Midbrain (tissue), 1 donor: ENCODE data around the gene GNPTG.
A peak's percentile ranks its signal among the peaks of the same experiment; 100 is the strongest.
"Not testable (repeated sequence)": the region's sequence is repeated elsewhere in the genome, so short reads cannot be mapped to it uniquely, and the experiment has no call there.

Experiments
- DNase-seq: peaks from one replicate; lab custom pipeline; 2025; lab: John Stamatoyannopoulos, UW

The GNPTG gene

GRCh38 chr16:1319041-1319440 is 32.7 kb upstream of the GNPTG start:
- DNase-seq, result no peak

GRCh38 chr16:1320097-1320496 is 31.6 kb upstream of the GNPTG start:
- DNase-seq, result no peak

DNA sequence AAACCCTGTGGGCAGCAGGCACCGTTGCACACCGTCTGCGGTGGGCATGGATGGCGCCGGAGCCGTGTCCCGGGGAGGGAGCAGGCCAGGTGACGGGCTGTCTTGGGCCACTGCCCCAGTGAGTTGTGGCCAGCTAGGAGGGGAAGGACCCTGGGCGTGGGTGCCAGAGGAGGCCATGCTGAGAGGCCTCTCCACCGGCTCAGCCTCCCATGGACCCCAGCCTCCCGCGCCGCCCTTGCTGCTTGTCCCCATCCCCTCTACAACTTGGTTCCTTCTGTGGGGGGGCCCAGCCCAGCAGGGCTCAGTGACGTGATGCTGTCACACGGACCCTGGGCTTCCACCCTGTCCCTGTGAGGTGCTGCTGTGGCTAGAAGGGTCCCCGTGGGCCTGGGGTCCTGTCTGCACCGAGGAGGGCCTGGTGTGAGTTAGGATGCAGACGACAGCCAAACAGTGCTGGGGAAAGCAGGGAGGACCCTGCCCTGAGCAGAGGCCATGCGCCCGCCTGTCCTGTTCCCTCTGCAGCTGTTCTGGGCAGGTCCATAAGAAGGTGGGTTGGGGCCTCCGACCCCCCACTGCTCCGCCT is 31.0 kb upstream of the GNPTG start:
- DNase-seq, result no peak

DNA sequence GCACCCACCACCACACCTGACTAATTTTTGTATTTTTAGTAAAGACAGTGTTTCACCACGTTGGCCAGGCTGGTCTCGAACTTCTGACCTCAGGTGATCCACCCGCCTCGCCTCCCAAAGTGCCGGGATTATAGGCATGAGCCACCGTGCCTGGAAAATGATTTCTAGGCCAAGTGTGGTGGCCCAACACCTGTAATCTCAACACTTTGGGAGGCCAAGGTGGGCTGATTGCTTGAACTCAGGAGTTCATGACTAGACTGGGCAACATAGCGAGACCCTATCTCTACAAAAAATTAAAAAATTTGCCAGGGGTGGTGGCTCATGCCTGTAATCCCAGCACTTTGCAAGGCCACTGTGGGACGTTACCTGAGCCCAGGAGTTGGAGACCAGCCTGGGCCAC is 29.3 kb upstream of the GNPTG start:
- DNase-seq, result no peak

DNA sequence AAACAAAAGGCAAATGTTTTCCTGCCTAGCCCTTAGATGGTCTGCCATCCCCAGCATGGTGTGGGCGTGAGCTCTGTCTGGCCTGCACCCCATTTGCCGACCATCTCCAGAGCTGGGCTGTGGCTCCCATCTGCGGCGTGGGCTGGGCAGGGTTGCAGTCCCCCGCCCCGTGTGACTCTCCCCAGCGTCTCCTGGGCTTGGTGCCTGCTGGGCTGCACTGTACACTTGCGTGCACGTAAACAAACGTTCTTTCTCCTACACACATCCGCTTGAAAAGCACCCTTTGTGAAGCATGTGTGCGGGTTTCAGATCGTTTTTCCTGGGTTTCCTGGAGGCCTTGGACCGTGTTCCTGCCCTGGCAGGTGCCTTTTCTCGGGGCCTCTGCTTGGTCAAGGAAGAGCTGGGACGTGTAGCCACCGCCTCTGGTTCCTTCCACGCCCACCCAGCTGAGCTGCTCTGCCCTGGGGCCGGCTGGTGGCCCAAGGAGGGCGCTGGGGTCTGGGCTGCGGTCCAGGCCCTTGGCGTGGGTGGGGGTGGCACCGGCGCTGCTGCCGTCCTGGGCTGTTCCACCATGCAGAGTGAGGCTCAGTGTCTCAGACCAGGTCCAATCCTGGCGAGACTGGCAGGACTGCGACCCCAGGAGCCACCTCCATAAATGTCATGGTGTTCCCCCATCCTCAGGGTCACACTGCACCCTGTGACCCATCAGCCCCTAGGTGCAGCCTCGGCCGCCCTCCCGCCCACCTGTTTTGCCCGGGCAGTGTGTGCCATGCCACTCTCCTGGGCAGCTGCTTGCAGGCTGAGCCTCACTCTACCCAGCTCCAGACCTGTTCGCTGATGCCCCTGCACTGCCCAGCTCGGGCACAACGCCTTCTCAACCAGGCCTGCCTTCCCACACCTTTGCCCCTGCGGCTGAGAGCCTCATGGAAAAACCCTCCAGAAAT is 28.2 kb upstream of the GNPTG start:
- DNase-seq, result peak; percentile 19

DNA sequence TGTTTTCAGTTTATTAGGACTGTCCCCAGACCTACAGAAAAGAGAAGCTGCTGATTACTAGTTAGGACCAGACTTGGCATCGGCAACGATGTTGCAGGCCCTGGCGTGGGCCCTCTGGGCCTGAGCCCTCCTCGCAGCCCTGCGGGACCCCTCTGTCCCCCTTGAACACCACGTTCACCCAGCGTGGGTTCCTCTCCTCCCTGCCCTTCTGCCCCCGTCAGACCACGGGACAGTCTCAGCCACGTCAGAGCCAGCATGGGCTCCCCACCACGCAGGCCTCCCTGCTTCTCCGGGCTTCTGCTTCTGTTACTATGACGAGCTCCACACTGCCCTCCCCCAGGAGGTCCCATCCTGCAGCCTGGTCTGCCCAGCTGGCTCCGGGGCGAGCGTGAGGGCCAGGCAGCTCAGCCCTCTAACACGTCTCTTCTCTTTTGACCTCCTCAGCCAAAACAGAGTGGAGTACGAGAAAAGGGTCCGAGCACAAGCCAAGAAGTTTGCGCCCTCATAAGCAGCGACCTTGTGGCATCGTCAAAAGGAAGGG is 27.4 kb upstream of the GNPTG start:
- DNase-seq, result no peak

DNA sequence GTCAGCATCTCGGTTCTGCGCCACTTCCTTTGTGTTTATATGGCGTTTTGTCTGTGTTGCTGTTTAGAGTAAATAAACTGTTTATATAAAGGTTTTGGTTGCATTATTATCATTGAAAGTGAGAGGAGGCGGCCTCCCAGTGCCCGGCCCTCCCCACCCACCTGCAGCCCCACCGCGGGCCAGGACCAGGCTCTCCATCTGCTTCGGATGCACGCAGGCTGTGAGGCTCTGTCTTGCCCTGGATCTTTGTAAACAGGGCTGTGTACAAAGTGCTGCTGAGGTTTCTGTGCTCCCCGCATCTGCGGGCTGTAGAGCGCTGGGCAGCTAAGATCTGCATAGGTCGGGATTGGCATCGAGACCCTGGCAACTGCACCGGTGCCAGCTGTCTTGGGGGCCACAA is 26.5 kb upstream of the GNPTG start:
- no peak for DNase-seq

- no peak for DNase-seq
Observed at GRCh38 chr16:1325673-1326371, 25.9 kb upstream of the GNPTG start.

DNA sequence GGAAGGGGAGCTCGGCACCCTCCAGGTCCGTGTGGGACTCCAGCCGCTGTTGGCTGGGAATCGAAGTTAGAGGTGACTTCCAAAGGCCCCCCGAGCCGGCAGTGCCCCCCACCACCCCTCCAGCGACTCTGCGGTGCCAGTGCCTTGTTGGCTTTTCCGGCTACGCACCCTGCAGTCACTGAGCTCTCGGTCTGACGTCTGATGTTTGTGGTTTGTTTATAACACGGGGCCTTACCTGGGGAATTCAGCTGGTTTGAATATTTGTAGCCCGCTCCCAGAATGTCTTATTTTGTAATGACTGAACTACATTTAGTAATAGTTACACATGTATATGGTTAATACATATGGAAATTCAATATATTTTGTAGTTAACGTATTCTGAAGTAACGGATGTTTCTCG is 25.3 kb upstream of the GNPTG start:
- DNase-seq, result no peak

GRCh38 chr16:1326946-1327618 is 24.6 kb upstream of the GNPTG start:
- no peak for DNase-seq

GRCh38 chr16:1327619-1327947 is 24.1 kb upstream of the GNPTG start:
- no peak for DNase-seq

DNA sequence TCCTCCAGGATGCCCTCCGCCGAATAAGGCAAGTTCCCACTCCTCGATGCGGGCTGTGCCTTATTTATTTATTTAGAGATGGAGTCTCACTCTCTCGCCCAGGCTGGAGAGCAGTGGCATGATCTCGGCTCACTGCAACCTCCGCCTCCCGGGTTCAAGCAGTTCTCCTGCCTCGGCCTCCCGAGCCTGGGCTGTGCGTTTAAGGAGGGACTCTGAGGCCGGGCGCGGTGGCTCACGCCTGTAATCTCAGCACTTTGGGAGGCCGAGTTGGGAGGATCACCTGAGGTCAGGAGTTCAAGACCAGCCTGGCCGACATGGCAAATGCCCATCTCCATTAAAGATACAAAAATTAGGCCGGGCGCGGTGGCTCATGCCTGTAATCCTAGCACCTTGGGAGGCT is 23.6 kb upstream of the GNPTG start:
- not testable (repeated sequence) for DNase-seq

GRCh38 chr16:1328961-1329360 is 22.8 kb upstream of the GNPTG start:
- not testable (repeated sequence) for DNase-seq

- DNase-seq, result no peak
Observed at GRCh38 chr16:1330260-1330914, 21.3 kb upstream of the GNPTG start.

GRCh38 chr16:1330931-1331711 is 20.6 kb upstream of the GNPTG start:
- no peak for DNase-seq

DNA sequence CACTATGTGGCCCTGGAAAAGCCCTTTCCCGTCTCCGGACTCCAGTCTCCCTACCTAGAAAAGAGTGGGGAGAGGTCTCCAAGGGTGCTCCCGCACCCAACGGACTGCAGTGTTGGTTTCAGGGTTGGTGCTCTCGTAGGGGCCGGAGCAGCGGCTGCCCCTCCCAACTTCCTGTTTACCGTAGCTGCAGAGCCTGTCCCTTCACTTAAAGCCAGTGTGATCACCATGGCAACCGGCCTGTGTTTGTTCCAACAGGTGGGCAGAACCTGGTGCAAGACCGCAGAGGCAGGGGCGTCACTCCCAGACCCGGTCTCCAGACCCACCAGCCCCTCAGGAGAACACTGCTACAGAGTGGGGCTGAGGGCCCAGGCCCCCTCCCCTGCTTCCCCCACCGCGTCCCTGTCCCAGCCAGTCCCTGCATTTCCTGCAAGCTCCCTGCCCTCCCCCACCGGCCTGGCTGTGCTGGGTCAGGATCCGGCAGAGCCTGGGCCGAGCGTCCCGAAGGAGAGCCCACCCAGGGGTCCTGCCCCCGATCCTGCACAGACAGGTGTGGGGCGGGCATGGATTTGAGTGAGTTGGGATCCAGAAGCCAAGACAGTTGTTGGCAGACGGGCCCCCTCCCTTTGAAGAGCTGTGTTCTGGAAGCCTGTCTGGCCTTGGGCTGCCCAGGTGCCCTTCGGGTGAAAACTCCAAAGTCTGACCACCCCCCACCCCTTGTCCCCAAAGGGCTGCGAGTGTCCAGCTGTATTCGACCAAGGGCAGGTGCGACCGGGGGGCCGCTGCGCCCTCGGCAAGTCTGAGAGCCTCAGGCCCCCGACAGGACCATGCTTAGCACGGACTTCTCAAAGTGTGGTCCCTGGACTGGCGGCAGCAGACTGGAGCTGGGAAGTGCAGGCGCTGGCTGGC is 19.8 kb upstream of the GNPTG start:
- DNase-seq, result no peak

GRCh38 chr16:1332618-1333148 is 19.0 kb upstream of the GNPTG start:
- no peak for DNase-seq

- DNase-seq, result peak; percentile 3
Observed at GRCh38 chr16:1333149-1333812, 18.4 kb upstream of the GNPTG start, which contains the start of gene BAIAP3. Gene BAIAP3, plus strand, starts transcription at chr16:1333645. Its CDS starts 4,905 bp downstream, at chr16:1338550.
